HCT116 (cell line): ENCODE measurements around the gene MUSK. TPM values are rescaled to one million over a fixed set of nuclear protein-coding genes. Genes with fewer than 3 reads are reported as not detected.

Source experiments
- ATAC-seq: fragments of 200-7000 bp; cut with Tn5 transposase; 2 replicates; pipeline ENCODE4 v1.9.1; 2020; ENCODE audit warnings: mild to moderate bottlenecking, moderate library complexity
- BruUV-seq: library from RNA; stranded (reverse); fragments of 400-500 nt; replicated peaks from 2 replicates; lab custom pipeline; 2021; lab: Mats Ljungman, UMichigan
- CTCF ChIA-PET: fragments of 300-600 bp; sonication (Branson Sonifier 250); formaldehyde crosslinking; loops from one replicate; lab custom pipeline; 2021; ENCODE audit warnings: antibody characterized with exemption; lab: Charles Lee
- POLR2A ChIA-PET: fragments of 300-600, 350-600 bp; sonication (Branson Sonifier 250); formaldehyde crosslinking; loops from one replicate; lab custom pipeline; 2021; ENCODE audit warnings: antibody characterized with exemption; lab: Charles Lee
- RAD21 ChIA-PET, 2 experiments: fragments of 300-600 bp; sonication (Branson Sonifier 250); formaldehyde crosslinking; loops; one replicate each; lab custom pipeline; 2023; ENCODE audit warnings: low total read pairs in 2 of 2; ENCODE audit not compliant: uncharacterized antibody in 2 of 2, unreplicated experiment in 2 of 2, low non-redundant PET in 1 of 2; lab: Charles Lee
- DNase-seq: peaks from one replicate; pipeline ENCODE4 v3.0.0-alpha.2; 2010; ENCODE audit warnings: low read depth, low spot score
- H2AFZ ChIP-seq: fragments of 200-600 bp; shearing (Covaris generic), sonication (generic); 2 replicates; pipeline ENCODE4 v1.6.1; 2017; ENCODE audit warnings: low read depth, mixed run types, mixed read lengths, antibody characterized with exemption, low read length; ENCODE audit not compliant: poor library complexity, severe bottlenecking
- H3K27ac ChIP-seq: 2 replicates; pipeline ENCODE4 v1.5.1; 2012; ENCODE audit warnings: low read depth, low read length
- H3K27me3 ChIP-seq: fragments of 200-600 bp; sonication (generic); 2 replicates; pipeline ENCODE4 v1.6.1; 2016; ENCODE audit warnings: mixed run types, low read length, mixed read lengths; ENCODE audit not compliant: insufficient read depth
- H3K36me3 ChIP-seq, 2 experiments: fragments of 200-500 bp in 1 of 2; fragments of 200-600 bp in 1 of 2; sonication (Bioruptor generic) in 1 of 2; sonication (generic) in 1 of 2; 2 replicates each; pipeline versions ENCODE4 v1.5.1 to v1.6.1; 2014 to 2016; ENCODE audit warnings: low read length in 2 of 2, inconsistent platforms in 1 of 2, mixed read lengths in 1 of 2, mixed run types in 1 of 2; ENCODE audit not compliant: insufficient read depth in 2 of 2, control insufficient read depth in 1 of 2
- H3K4me1 ChIP-seq, 2 experiments: fragments of 200-600 bp in 1 of 2; sonication (generic) in 1 of 2; 2 replicates each; pipeline versions ENCODE4 v1.5.1 to v1.6.1; 2012 to 2017; ENCODE audit warnings: low read length in 2 of 2, inconsistent platforms in 1 of 2, mild to moderate bottlenecking in 1 of 2, mixed read lengths in 1 of 2, mixed run types in 1 of 2, moderate library complexity in 1 of 2; ENCODE audit not compliant: insufficient read depth in 2 of 2, control insufficient read depth in 1 of 2
- H3K4me2 ChIP-seq: fragments of 200-600 bp; sonication (generic); 2 replicates; pipeline ENCODE4 v1.6.1; 2017; ENCODE audit warnings: mixed run types, low read length, mixed read lengths
- H3K4me3 ChIP-seq, 2 experiments: fragments of 200-600 bp in 1 of 2; sonication (generic) in 1 of 2; replicated peaks in 1 of 2; 2 replicates each; pipeline ENCODE4 v1.5.1; 2011 to 2016; ENCODE audit warnings: low read length in 2 of 2, control low read depth in 1 of 2, low read depth in 1 of 2, mild to moderate bottlenecking in 1 of 2, mixed read lengths in 1 of 2, mixed run types in 1 of 2
- H3K79me2 ChIP-seq: fragments of 200-600 bp; sonication (generic); 2 replicates; pipeline ENCODE4 v1.6.1; 2017; ENCODE audit warnings: mild to moderate bottlenecking, mixed run types, low read length, moderate library complexity, mixed read lengths; ENCODE audit not compliant: insufficient read depth
- H3K9ac ChIP-seq: fragments of 200-600 bp; sonication (generic); 2 replicates; pipeline ENCODE4 v1.6.1; 2016; ENCODE audit warnings: low read length, mixed read lengths
- H3K9me2 ChIP-seq: fragments of 200-600 bp; sonication (generic), shearing (Covaris generic); 2 replicates; pipeline ENCODE4 v1.6.1; 2017; ENCODE audit warnings: mixed run types, mild to moderate bottlenecking, moderate library complexity; ENCODE audit not compliant: insufficient read depth
- H3K9me3 ChIP-seq, 2 experiments: fragments of 200-500 bp in 1 of 2; fragments of 200-600 bp in 1 of 2; sonication (Bioruptor generic) in 1 of 2; sonication (generic) in 1 of 2; 2 replicates each; pipeline ENCODE4 v1.6.1; 2014 to 2017; ENCODE audit warnings: low read length in 2 of 2, mixed read lengths in 2 of 2, inconsistent platforms in 1 of 2, low read depth in 1 of 2, mild to moderate bottlenecking in 1 of 2, mixed run types in 1 of 2, moderate library complexity in 1 of 2; ENCODE audit not compliant: control insufficient read depth in 1 of 2, insufficient read depth in 1 of 2
- H4K20me1 ChIP-seq: fragments of 200-600 bp; sonication (generic), shearing (Covaris generic); 2 replicates; pipeline ENCODE4 v1.6.1; 2017; ENCODE audit warnings: mixed run types, mild to moderate bottlenecking, moderate library complexity; ENCODE audit not compliant: insufficient read depth
- CBX3 ChIP-seq: IDR thresholded peaks from 2 replicates; pipeline ENCODE4 v1.6.1; 2012; ENCODE audit warnings: low read depth
- CEBPB ChIP-seq: IDR thresholded peaks from 2 replicates; pipeline ENCODE4 v1.6.1; 2012; ENCODE audit warnings: low read depth
- EGR1 ChIP-seq: IDR thresholded peaks from 2 replicates; pipeline ENCODE4 v1.6.1; 2012; ENCODE audit warnings: low read depth
- ELF1 ChIP-seq: IDR thresholded peaks from 2 replicates; pipeline ENCODE4 v1.6.1; 2012; ENCODE audit warnings: low read depth, borderline replicate concordance
- EZH2 ChIP-seq: fragments of 200-600 bp; sonication (generic); IDR thresholded peaks from 2 replicates; pipeline ENCODE4 v1.6.1; 2017; ENCODE audit warnings: antibody characterized with exemption, mixed run types
- FOSL1 ChIP-seq: IDR thresholded peaks from 2 replicates; pipeline ENCODE4 v1.6.1; 2012; ENCODE audit warnings: low read depth
- JUND ChIP-seq: IDR thresholded peaks from 2 replicates; pipeline ENCODE4 v1.6.1; 2012
- POLR2AphosphoS5 ChIP-seq: IDR thresholded peaks from 2 replicates; pipeline ENCODE4 v1.6.1; 2011; ENCODE audit warnings: mild to moderate bottlenecking, low read depth, low read length, moderate library complexity
- RAD21 ChIP-seq: IDR thresholded peaks from 2 replicates; pipeline ENCODE4 v1.6.1; 2012; ENCODE audit warnings: low read depth, mild to moderate bottlenecking
- SP1 ChIP-seq: IDR thresholded peaks from 2 replicates; pipeline ENCODE4 v1.6.1; 2012; ENCODE audit warnings: low read depth
- SRF ChIP-seq: IDR thresholded peaks from 2 replicates; pipeline ENCODE4 v1.6.1; 2012; ENCODE audit warnings: low read depth
- TCF7L2 ChIP-seq: IDR thresholded peaks from 2 replicates; pipeline ENCODE4 v1.7.0; 2011; ENCODE audit warnings: borderline replicate concordance, inconsistent platforms; ENCODE audit not compliant: insufficient read depth, insufficient read length; ENCODE audit errors: extremely low read depth
- YY1 ChIP-seq: IDR thresholded peaks from 2 replicates; pipeline ENCODE4 v1.6.1; 2011; ENCODE audit warnings: low read length, low read depth, moderate library complexity, mild to moderate bottlenecking; ENCODE audit not compliant: insufficient replicate concordance; ENCODE audit errors: extremely low read depth
- ZNF274 ChIP-seq: fragments of 200-500 bp; sonication (Bioruptor generic); IDR thresholded peaks from 2 replicates; pipeline ENCODE4 v1.6.1; 2014; ENCODE audit warnings: mild to moderate bottlenecking, low read depth, low read length, inconsistent platforms
- intact Hi-C: fragments of 100-400 bp; cut with micrococcal nuclease; formaldehyde crosslinking; loops from 2 replicates; pipeline ENCODE4 v1.10.0; 2022
- total RNA-seq: library from RNA; stranded (reverse); gene quantifications from one replicate; pipeline ENCODE4 v1.2.1, GENCODE V29; 2021; ENCODE audit not compliant: unreplicated experiment
- TF ChIP-seq, protein P1 (sequence below): IDR thresholded peaks from 2 replicates; pipeline ENCODE4 v1.6.1; 2012
- TF ChIP-seq, protein P2 (sequence below), 3 experiments: fragments of 200-600 bp in 1 of 3; sonication (generic) in 1 of 3; IDR thresholded peaks in 2 of 3; conservative IDR thresholded peaks in 1 of 3; 2 replicates each; pipeline ENCODE4 v1.5.1; 2012 to 2017; ENCODE audit warnings: low read depth in 2 of 3, low read length in 2 of 3, antibody characterized with exemption in 1 of 3, borderline replicate concordance in 1 of 3, control low read depth in 1 of 3, mild to moderate bottlenecking in 1 of 3, mixed read lengths in 1 of 3, mixed run types in 1 of 3, moderate library complexity in 1 of 3; ENCODE audit not compliant: insufficient read depth in 1 of 3
- TF ChIP-seq, protein P3 (sequence below): IDR thresholded peaks from 2 replicates; pipeline ENCODE4 v1.6.1; 2011; ENCODE audit warnings: mild to moderate bottlenecking, low read length, moderate library complexity; ENCODE audit not compliant: insufficient replicate concordance; ENCODE audit errors: extremely low read depth
- TF ChIP-seq, protein P4 (sequence below): IDR thresholded peaks from 2 replicates; pipeline ENCODE4 v1.6.1; 2012

The MUSK gene
- total RNA-seq, 1 experiment from 2014 or later, result not detected

DNA sequence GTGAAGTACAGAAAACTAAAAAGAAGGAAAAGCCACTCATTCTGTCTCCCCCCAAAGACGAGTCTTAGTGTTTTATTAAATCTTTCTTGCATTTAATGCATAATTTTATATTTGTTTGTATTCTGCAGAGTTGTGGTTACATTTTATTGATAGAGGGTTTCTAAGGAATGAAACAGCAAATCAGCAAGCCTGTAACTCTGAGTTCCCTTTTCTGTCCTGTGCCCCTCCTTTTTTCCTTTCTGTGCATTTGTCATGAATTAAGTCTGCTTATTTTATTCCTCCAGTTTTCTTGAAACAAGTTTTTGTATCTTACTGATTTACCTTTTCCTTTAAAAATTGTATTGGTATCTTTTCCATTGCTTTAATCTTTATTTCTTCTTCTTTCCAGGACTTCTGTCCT is 132.8 kb downstream of the MUSK start (continued):
- TF ChIP-seq EGR1 (no peak), JUND (no peak), CEBPB (no peak)

DNA sequence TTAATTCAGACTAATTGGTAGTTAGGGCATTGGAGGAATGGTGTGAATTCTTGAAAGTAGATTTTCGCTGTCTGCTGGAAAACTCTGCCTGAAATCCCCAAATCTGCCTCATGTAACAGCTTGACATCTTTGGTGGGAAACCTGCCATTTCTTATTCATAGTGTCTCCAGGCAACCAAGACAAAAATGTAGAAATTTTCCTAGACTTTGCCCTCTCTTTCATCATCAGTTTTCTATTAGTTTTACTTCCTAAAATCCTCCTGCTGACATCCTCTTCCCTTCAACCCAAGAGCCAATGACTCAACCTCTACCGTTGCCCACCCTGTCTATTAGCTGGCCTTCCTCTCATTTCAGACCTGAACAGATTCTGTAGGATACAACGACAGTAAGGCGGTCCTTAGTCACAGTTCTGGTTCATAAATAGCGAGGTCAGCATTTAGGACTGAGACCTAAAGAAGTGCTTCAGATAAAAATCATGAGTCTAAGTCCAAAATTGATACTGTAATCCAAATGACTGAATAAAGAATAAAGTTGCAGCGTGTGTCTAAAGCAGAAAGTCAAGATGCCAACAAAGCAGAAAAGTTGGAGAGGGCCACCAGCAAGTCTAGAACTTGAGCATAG is 133.9 kb downstream of the MUSK start:
- Histone ChIP-seq H3K9me2 (peaks cover 4% of the 10 kb centered on the region; the same call in 1 of the 2 replicates), H3K4me3 (no peak overlapping the region), H3K27me3 (no peaks in the 10 kb centered on the region), H3K9me3 (no peaks in the 10 kb centered on the region), H2AFZ (no peak overlapping the region), H4K20me1 (no peaks in the 10 kb centered on the region), H3K27ac (no peak overlapping the region), H3K4me2 (no peak overlapping the region), H3K9ac (no peak overlapping the region), H3K36me3 (no peaks in the 10 kb centered on the region), H3K79me2 (no peaks in the 10 kb centered on the region), H3K4me1 (no peaks in the 10 kb centered on the region)
- RAD21 ChIA-PET, result no interaction called here
- TF ChIP-seq ZNF274 (no peak), SP1 (no peak), EGR1 (no peak), ELF1 (no peak), EZH2 (no peak), CEBPB (no peak), POLR2AphosphoS5 (no peak), FOSL1 (no peak), JUND (no peak), YY1 (no peak), CBX3 (no peak), TCF7L2 (no peak), RAD21 (no peak), SRF (no peak)
- TF ChIP-seq, protein P1, sequence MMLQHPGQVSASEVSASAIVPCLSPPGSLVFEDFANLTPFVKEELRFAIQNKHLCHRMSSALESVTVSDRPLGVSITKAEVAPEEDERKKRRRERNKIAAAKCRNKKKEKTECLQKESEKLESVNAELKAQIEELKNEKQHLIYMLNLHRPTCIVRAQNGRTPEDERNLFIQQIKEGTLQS, result no peak
- TF ChIP-seq, protein P2, sequence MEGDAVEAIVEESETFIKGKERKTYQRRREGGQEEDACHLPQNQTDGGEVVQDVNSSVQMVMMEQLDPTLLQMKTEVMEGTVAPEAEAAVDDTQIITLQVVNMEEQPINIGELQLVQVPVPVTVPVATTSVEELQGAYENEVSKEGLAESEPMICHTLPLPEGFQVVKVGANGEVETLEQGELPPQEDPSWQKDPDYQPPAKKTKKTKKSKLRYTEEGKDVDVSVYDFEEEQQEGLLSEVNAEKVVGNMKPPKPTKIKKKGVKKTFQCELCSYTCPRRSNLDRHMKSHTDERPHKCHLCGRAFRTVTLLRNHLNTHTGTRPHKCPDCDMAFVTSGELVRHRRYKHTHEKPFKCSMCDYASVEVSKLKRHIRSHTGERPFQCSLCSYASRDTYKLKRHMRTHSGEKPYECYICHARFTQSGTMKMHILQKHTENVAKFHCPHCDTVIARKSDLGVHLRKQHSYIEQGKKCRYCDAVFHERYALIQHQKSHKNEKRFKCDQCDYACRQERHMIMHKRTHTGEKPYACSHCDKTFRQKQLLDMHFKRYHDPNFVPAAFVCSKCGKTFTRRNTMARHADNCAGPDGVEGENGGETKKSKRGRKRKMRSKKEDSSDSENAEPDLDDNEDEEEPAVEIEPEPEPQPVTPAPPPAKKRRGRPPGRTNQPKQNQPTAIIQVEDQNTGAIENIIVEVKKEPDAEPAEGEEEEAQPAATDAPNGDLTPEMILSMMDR (IDR thresholded peaks at IDR 0.05 in 2 of 3, conservative IDR thresholded peaks at IDR 0.05 in 1 of 3; ENCODE audit: borderline replicate concordance in 1 of 3, insufficient read depth in 1 of 3, low read depth in 2 of 3, low read length in 2 of 3), result no peak
- TF ChIP-seq, protein P3, sequence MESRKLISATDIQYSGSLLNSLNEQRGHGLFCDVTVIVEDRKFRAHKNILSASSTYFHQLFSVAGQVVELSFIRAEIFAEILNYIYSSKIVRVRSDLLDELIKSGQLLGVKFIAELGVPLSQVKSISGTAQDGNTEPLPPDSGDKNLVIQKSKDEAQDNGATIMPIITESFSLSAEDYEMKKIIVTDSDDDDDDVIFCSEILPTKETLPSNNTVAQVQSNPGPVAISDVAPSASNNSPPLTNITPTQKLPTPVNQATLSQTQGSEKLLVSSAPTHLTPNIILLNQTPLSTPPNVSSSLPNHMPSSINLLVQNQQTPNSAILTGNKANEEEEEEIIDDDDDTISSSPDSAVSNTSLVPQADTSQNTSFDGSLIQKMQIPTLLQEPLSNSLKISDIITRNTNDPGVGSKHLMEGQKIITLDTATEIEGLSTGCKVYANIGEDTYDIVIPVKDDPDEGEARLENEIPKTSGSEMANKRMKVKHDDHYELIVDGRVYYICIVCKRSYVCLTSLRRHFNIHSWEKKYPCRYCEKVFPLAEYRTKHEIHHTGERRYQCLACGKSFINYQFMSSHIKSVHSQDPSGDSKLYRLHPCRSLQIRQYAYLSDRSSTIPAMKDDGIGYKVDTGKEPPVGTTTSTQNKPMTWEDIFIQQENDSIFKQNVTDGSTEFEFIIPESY, result no peak
- TF ChIP-seq, protein P4, sequence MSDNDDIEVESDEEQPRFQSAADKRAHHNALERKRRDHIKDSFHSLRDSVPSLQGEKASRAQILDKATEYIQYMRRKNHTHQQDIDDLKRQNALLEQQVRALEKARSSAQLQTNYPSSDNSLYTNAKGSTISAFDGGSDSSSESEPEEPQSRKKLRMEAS, result no peak
- no peak for ATAC-seq
- POLR2A ChIA-PET, result no interaction called here
- DNase-seq, result no peak
- intact Hi-C loops, result no loop called here
- BruUV-seq, result no TSS peak
- CTCF ChIA-PET, result no interaction called here
